ENCODE results near the gene ZKSCAN5. TPM values are rescaled to one million over a fixed set of nuclear protein-coding genes. Genes with fewer than 3 reads are reported as not detected.
"Not testable (repeated sequence)": the region's sequence is repeated elsewhere in the genome, so short reads cannot be mapped to it uniquely, and the experiment has no call there.

The ZKSCAN5 gene
- total and polyA plus RNA-seq, 7 donors, result 3.1 to 15.4 (median 9.3) TPM

DNA sequence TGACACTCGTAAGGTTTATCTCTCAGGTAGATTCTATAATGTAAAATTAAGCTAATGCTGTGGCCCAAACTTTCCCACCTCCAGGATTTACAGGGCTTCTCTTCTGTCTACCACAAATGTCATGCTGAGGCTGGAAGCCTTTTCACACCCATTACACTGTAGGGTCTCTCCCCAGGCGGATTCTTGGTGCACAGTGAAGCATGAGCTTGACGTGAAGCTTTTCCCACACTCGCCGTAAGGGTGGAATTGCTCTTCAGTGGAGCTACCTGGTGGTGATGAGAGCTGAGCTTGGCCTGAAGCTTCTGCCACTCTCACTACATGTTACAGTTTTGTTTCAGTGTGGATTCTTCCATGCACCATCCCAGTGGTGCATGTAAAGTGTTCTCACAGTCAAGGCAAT is 36.1 kb downstream of the ZKSCAN5 start:
- 92 to 93% (median 93%) methylated on average over 5 of the region's 5 CpGs for WGBS, 3 donors
- no peak overlapping the region for H3K27ac ChIP-seq
- no peaks in the 10 kb centered on the region for H3K27me3 ChIP-seq (ENCODE audit: insufficient read depth in 3 of 3, low read length in 2 of 3)
- H3K4me3 ChIP-seq, result no peak overlapping the region
- TF ChIP-seq, protein P1, sequence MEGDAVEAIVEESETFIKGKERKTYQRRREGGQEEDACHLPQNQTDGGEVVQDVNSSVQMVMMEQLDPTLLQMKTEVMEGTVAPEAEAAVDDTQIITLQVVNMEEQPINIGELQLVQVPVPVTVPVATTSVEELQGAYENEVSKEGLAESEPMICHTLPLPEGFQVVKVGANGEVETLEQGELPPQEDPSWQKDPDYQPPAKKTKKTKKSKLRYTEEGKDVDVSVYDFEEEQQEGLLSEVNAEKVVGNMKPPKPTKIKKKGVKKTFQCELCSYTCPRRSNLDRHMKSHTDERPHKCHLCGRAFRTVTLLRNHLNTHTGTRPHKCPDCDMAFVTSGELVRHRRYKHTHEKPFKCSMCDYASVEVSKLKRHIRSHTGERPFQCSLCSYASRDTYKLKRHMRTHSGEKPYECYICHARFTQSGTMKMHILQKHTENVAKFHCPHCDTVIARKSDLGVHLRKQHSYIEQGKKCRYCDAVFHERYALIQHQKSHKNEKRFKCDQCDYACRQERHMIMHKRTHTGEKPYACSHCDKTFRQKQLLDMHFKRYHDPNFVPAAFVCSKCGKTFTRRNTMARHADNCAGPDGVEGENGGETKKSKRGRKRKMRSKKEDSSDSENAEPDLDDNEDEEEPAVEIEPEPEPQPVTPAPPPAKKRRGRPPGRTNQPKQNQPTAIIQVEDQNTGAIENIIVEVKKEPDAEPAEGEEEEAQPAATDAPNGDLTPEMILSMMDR (IDR thresholded peaks at IDR 0.05), result no peak
- peaks cover 28% of the 10 kb centered on the region for H3K9me3 ChIP-seq
- no peak for DNase-seq
- H3K36me3 ChIP-seq (ENCODE audit: insufficient read depth in 1 of 2, low read depth in 1 of 2), result no peaks in the 10 kb centered on the region
- no peak for ATAC-seq
- no peaks in the 10 kb centered on the region for H3K4me1 ChIP-seq
- intact Hi-C loops (cut with DNase I), result no loop called here

DNA sequence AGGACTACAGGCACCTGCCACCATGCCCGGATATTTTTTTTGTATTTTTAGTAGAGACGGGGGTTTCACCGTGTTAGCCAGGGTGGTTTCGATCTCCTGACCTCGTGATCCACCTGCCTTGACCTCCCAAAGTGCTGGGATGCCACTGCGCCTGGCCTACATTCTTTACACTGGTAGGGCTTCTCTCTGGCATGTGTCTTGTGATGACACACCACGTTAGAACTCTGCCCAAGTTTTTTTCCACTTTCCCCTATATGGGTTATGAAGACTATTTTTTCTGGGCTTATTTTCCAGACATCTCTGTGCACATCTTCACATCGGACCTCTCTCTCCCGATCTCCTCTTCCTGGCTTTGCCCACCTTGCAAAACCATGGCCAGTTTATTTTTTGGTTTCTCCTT is 36.8 kb downstream of the ZKSCAN5 start:
- WGBS, 3 donors, result 85 to 90% (median 90%) methylated on average over 9 of the region's 9 CpGs

DNA sequence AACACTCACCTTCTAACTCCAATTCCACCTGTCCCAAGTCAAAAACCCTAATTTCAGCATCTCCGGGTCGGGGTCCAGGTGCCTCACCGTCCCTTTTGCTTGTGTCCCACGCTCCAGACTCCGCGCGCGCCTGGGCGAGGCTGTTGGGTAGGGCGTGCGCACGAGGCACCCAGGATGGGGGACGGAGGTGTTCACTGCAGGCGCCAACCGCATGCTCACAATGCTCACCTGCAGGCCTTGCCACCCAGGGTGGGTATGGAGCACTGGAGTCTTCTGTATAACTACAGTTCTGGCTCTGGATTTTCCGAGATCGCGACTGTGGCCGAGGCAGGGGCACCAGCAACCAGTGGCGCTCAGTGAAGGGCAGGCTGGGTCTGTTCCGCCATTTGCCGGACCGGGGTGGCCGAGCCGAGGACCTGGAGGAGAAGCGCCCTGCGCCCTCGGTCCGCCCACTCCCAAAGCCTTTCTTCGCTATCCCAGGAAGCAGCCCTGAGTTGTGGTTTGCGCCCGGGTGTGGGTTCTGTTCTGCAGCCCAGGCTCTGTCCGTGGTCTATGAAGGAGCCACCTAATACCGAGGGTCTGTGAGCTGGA is 38.7 kb downstream of the ZKSCAN5 start:
- Histone ChIP-seq H3K4me1 (no peaks in the 10 kb centered on the region), H3K9me3 (peaks cover 45% of the 10 kb centered on the region), H3K36me3 (ENCODE audit: insufficient read depth in 1 of 2, low read depth in 1 of 2) (peaks cover 7 to 13% of the 10 kb centered on the region in 2 donors), H3K4me3 (no peak overlapping the region), H3K27me3 (ENCODE audit: insufficient read depth in 3 of 3, low read length in 2 of 3) (no peaks in the 10 kb centered on the region), H3K27ac (no peak overlapping the region)
- WGBS, 3 donors, result 93 to 97% (median 96%) methylated on average over 29 to 34 of the region's 34 CpGs
- ATAC-seq (no peak), DNase-seq (no peak)
- intact Hi-C loops (cut with DNase I), result no loop called here
- TF ChIP-seq, protein P1 (IDR thresholded peaks at IDR 0.05), result no peak

More for the DNA sequence above, 36.8 kb downstream of the ZKSCAN5 start:
- Histone ChIP-seq H3K4me1 (no peaks in the 10 kb centered on the region), H3K9me3 (peaks cover 28% of the 10 kb centered on the region), H3K27me3 (ENCODE audit: insufficient read depth in 3 of 3, low read length in 2 of 3) (no peaks in the 10 kb centered on the region), H3K4me3 (no peak overlapping the region), H3K27ac (no peak overlapping the region), H3K36me3 (ENCODE audit: insufficient read depth in 1 of 2, low read depth in 1 of 2) (no peaks in the 10 kb centered on the region)
- no peak for DNase-seq
- TF ChIP-seq, protein P1 (IDR thresholded peaks at IDR 0.05), result no peak
- ATAC-seq, result no peak
- intact Hi-C loops (cut with DNase I), result no loop called here

DNA sequence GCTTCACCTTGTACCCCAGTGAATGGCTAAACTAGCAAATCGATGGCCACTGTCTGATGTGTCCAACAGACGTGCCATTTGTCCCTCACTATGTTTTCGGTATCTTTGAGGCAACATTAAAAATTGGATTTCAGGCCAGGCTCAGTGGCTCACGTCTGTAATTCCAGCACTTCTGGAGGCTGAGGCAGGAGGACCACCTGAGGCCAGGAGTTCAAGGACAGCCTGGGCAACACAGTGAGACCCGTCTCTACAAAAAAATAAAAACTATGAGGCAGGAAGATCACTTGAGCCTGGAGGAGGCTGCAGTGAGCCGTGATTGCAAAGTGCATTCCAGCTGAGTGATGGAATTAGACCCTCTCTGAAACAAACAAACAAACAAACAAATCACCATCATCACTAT is 39.5 kb downstream of the ZKSCAN5 start:
- Histone ChIP-seq H3K36me3 (ENCODE audit: insufficient read depth in 1 of 2, low read depth in 1 of 2) (peaks cover 9 to 15% of the 10 kb centered on the region in 2 donors), H3K4me1 (no peaks in the 10 kb centered on the region), H3K4me3 (no peak overlapping the region), H3K9me3 (peaks cover 40% of the 10 kb centered on the region), H3K27ac (no peak overlapping the region), H3K27me3 (ENCODE audit: insufficient read depth in 3 of 3, low read length in 2 of 3) (no peaks in the 10 kb centered on the region)
- intact Hi-C loops (cut with DNase I), result no loop called here
- TF ChIP-seq, protein P1 (IDR thresholded peaks at IDR 0.05), result no peak
- ATAC-seq (no peak), DNase-seq (no peak)
- WGBS, 3 donors, result 92 to 94% (median 93%) methylated on average over 6 of the region's 6 CpGs

DNA sequence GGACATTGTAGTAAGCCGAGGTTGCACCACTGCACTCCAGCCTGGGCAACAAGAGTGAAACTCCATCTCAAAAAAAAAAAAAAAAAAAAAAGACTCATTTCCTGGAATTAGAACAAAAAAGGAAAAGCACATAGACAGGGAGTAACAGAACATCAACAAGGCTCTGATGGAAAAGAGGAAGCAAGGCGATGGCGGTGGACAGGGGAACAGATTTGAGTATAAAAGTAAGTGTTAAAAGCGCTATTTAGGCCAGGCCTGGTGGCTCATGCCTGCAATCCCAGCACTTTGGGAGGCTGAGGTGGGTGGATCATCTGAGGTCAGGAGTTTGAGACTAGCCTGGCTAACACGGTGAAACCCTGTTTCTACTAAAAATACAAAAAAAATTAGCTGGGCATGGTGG is 40.8 kb downstream of the ZKSCAN5 start:
- 96 to 98% (median 98%) methylated on average over 5 of the region's 5 CpGs for WGBS, 3 donors
- Histone ChIP-seq H3K9me3 (peaks cover 32% of the 10 kb centered on the region), H3K36me3 (ENCODE audit: insufficient read depth in 1 of 2, low read depth in 1 of 2) (peaks cover 11 to 15% of the 10 kb centered on the region in 2 donors)
- DNase-seq; intact Hi-C loops (cut with DNase I); H3K4me1 ChIP-seq; H3K4me3 ChIP-seq; H3K27me3 ChIP-seq (ENCODE audit: insufficient read depth in 3 of 3, low read length in 2 of 3); ATAC-seq; H3K27ac ChIP-seq: not testable (repeated sequence)

DNA sequence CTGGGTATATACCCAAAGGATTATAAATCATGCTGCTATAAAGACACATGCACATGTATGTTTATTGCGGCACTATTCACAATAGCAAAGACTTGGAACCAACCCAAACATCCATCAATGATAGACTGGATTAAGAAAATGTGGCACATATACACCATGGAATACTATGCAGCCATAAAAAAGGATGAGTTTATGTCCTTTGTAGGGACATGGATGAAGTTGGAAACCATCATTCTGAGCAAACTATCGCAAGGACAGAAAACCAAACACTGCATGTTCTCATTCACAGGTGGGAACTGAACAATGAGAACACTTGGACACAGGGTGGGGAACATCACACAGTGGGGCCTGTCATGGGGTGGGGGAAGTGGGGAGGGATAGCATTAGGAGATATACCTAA is 45.1 kb downstream of the ZKSCAN5 start:
- Histone ChIP-seq H3K36me3 (ENCODE audit: insufficient read depth in 1 of 2, low read depth in 1 of 2) (peaks cover 11 to 27% of the 10 kb centered on the region in 2 donors), H3K4me1 (peaks cover 12% of the 10 kb centered on the region), H3K9me3 (peaks cover 17% of the 10 kb centered on the region)
- intact Hi-C loops (cut with DNase I); ATAC-seq; H3K27ac ChIP-seq; DNase-seq; H3K4me3 ChIP-seq; H3K27me3 ChIP-seq (ENCODE audit: insufficient read depth in 3 of 3, low read length in 2 of 3): not testable (repeated sequence)
- WGBS, 3 donors, result 100% methylated on average over 1 of the region's 2 CpGs
